CD14-positive monocyte (primary cell): Measurements from ENCODE around the gene GGTA1. TPM values are rescaled to one million over a fixed set of nuclear protein-coding genes. Genes with fewer than 3 reads are reported as not detected.

Experiments
- DNase-seq, 3 donors: peaks; one replicate each; pipeline ENCODE4 v3.0.0-alpha.2; 2011 to 2022
- H2AFZ ChIP-seq: 2 replicates; pipeline ENCODE4 v1.6.0; 2012; ENCODE audit warnings: mild to moderate bottlenecking, low read depth, low read length, inconsistent platforms; ENCODE audit not compliant: insufficient read depth, poor library complexity, severe bottlenecking
- H3K27ac ChIP-seq, 2 donors: 1 replicate in 1 of 2; 2 replicates in 1 of 2; pipeline ENCODE4 v1.5.1; 2012 to 2013; ENCODE audit warnings: low read length in 2 of 2, control low read depth in 1 of 2, inconsistent platforms in 1 of 2, low read depth in 1 of 2, mild to moderate bottlenecking in 1 of 2
- H3K27me3 ChIP-seq, 2 donors: one replicate each; pipeline versions ENCODE4 v1.6.0 to v1.6.1; 2011 to 2013; ENCODE audit warnings: low read length in 2 of 2; ENCODE audit not compliant: control insufficient read depth in 2 of 2, insufficient read depth in 2 of 2
- H3K36me3 ChIP-seq, 2 donors: replicated peaks in 1 of 2; 1 replicate in 1 of 2; 2 replicates in 1 of 2; pipeline versions ENCODE4 v1.5.1 to v1.6.1; 2012 to 2013; ENCODE audit warnings: low read length in 2 of 2, control low read depth in 1 of 2, inconsistent platforms in 1 of 2, mild to moderate bottlenecking in 1 of 2; ENCODE audit not compliant: insufficient read depth in 2 of 2, control insufficient read depth in 1 of 2
- H3K4me1 ChIP-seq, 2 donors: 1 replicate in 1 of 2; 2 replicates in 1 of 2; pipeline versions ENCODE4 v1.5.1 to v1.6.1; 2012 to 2013; ENCODE audit warnings: low read length in 2 of 2, control low read depth in 1 of 2, inconsistent platforms in 1 of 2, mild to moderate bottlenecking in 1 of 2, moderate library complexity in 1 of 2; ENCODE audit not compliant: insufficient read depth in 2 of 2, control insufficient read depth in 1 of 2
- H3K4me2 ChIP-seq: replicated peaks from 2 replicates; pipeline ENCODE3; 2012; ENCODE audit warnings: low read length, moderate library complexity, mild to moderate bottlenecking; ENCODE audit not compliant: poor library complexity, severe bottlenecking; ENCODE audit errors: extremely low read depth
- H3K4me3 ChIP-seq, 3 experiments: fragments of 200-600 bp in 1 of 3; sonication (generic) in 1 of 3; replicated peaks in 1 of 3; 1 replicate in 2 of 3; 2 replicates in 1 of 3; pipeline ENCODE4 v1.5.1; 2011 to 2013; ENCODE audit warnings: low read length in 3 of 3, mild to moderate bottlenecking in 3 of 3, control low read depth in 2 of 3, low read depth in 2 of 3, inconsistent platforms in 1 of 3, moderate library complexity in 1 of 3
- H3K79me2 ChIP-seq: 2 replicates; pipeline ENCODE4 v1.6.0; 2012; ENCODE audit warnings: mild to moderate bottlenecking, control low read depth, inconsistent platforms, low read length, moderate library complexity; ENCODE audit not compliant: insufficient read depth
- H3K9ac ChIP-seq: 2 replicates; pipeline ENCODE4 v1.6.0; 2017; ENCODE audit warnings: low read length, mild to moderate bottlenecking; ENCODE audit not compliant: insufficient read depth, poor library complexity, severe bottlenecking
- H3K9me3 ChIP-seq, 2 donors: replicated peaks in 1 of 2; 1 replicate in 1 of 2; 2 replicates in 1 of 2; pipeline versions ENCODE4 v1.5.1 to v1.6.1; 2012 to 2013; ENCODE audit warnings: low read length in 2 of 2, control low read depth in 1 of 2; ENCODE audit not compliant: control insufficient read depth in 1 of 2, insufficient read depth in 1 of 2
- H4K20me1 ChIP-seq: 2 replicates; pipeline ENCODE4 v1.6.0; 2012; ENCODE audit warnings: mild to moderate bottlenecking, low read length, control low read depth, moderate library complexity; ENCODE audit not compliant: insufficient read depth
- H3K27ac Mint-ChIP-seq, 7 donors: one replicate each; pipeline ENCODE4 v1.8.0; 2020; ENCODE audit warnings: mild to moderate bottlenecking in 7 of 7, mixed read lengths in 7 of 7, moderate library complexity in 6 of 7, inconsistent platforms in 2 of 7
- H3K27me3 Mint-ChIP-seq, 3 donors: one replicate each; pipeline ENCODE4 v1.8.0; 2021 to 2022; ENCODE audit warnings: low read depth in 3 of 3, mild to moderate bottlenecking in 3 of 3, mixed read lengths in 3 of 3, moderate library complexity in 3 of 3, inconsistent platforms in 1 of 3
- H3K36me3 Mint-ChIP-seq, 2 donors: one replicate each; pipeline ENCODE4 v1.8.0; 2020; ENCODE audit warnings: mixed read lengths in 2 of 2, inconsistent platforms in 1 of 2, mild to moderate bottlenecking in 1 of 2
- H3K4me1 Mint-ChIP-seq: one replicate; pipeline ENCODE4 v1.8.0; 2020; ENCODE audit warnings: mild to moderate bottlenecking, mixed read lengths
- H3K4me3 Mint-ChIP-seq, 2 donors: one replicate each; pipeline ENCODE4 v1.8.0; 2020; ENCODE audit warnings: mild to moderate bottlenecking in 2 of 2, mixed read lengths in 2 of 2, moderate library complexity in 1 of 2
- H3K9me3 Mint-ChIP-seq, 7 donors: one replicate each; pipeline ENCODE4 v1.8.0; 2020 to 2022; ENCODE audit warnings: mixed read lengths in 7 of 7, mild to moderate bottlenecking in 6 of 7, moderate library complexity in 6 of 7, inconsistent platforms in 2 of 7
- CTCF ChIP-seq: fragments of 200-600 bp; IDR thresholded peaks from one replicate; pipeline ENCODE4 v1.8.0; 2022; ENCODE audit warnings: antibody characterized with exemption, mild to moderate bottlenecking
- WGBS: methylation state at CpG from one replicate; pipeline ENCODE4 v1.1.5; 2013; ENCODE audit warnings: missing lambda C conversion rate; ENCODE audit not compliant: insufficient coverage; 5-methylcytosine and 5-hydroxymethylcytosine counted together
- intact Hi-C, 2 donors: fragments of 100-400 bp; cut with micrococcal nuclease; formaldehyde crosslinking; loops; one replicate each; pipeline versions ENCODE4 v1.15.0 to v1.15.1; 2023
- polyA plus RNA-seq, 3 donors: library from polyadenylated mRNA; depleted of rRNA in 1 of 3; unstranded in 2 of 3; stranded (reverse) in 1 of 3; fragments of 300-500 nt in 2 of 3; fragments of >200 nt in 1 of 3; fragmentation: Illumina TruSeq in 2 of 3; gene quantifications; 1 replicate in 2 of 3; 2 replicates in 1 of 3; pipeline ENCODE4 v1.2.3, GENCODE V29; 2012 to 2021

The GGTA1 gene
- polyA plus RNA-seq, 3 donors, result 10.9 to 35.6 (median 15.4) TPM

GRCh38 chr9:121542025-121542424, 42.4 kb upstream of the GGTA1 start:
- no peak for DNase-seq
- H3K27ac Mint-ChIP-seq, result no peak overlapping the region
- H3K4me1 Mint-ChIP-seq, result peaks cover 9% of the 10 kb centered on the region
- Histone ChIP-seq H3K9ac (no peak overlapping the region), H3K9me3 (no peaks in the 10 kb centered on the region), H3K4me2 (no peak overlapping the region), H3K4me1 (peaks cover 6 to 12% of the 10 kb centered on the region in 2 donors), H3K4me3 (no peak overlapping the region), H2AFZ (no peak overlapping the region), H3K27me3 (peaks cover 0 to 2% of the 10 kb centered on the region in 2 donors), H4K20me1 (no peaks in the 10 kb centered on the region), H3K36me3 (no peaks in the 10 kb centered on the region), H3K27ac (no peak overlapping the region), H3K79me2 (no peaks in the 10 kb centered on the region)
- peaks cover 6 to 20% (median 16%) of the 10 kb centered on the region in 3 donors for H3K27me3 Mint-ChIP-seq
- no peak overlapping the region for H3K4me3 Mint-ChIP-seq
- no peaks in the 10 kb centered on the region for H3K36me3 Mint-ChIP-seq
- 85% methylated on average over 4 of the region's 4 CpGs for WGBS
- intact Hi-C loops, result no loop called here
- no peak for TF ChIP-seq CTCF
- H3K9me3 Mint-ChIP-seq, result peaks cover 0 to 2% (median 0%) of the 10 kb centered on the region in 7 donors

GRCh38 chr9:121541256-121541655, 41.6 kb upstream of the GGTA1 start:
- H4K20me1 ChIP-seq, result no peaks in the 10 kb centered on the region
- Mint-ChIP-seq H3K4me3 (no peak overlapping the region), H3K27me3 (peaks cover 6 to 19% (median 15%) of the 10 kb centered on the region in 3 donors), H3K36me3 (no peaks in the 10 kb centered on the region), H3K9me3 (peaks cover 0 to 2% (median 0%) of the 10 kb centered on the region in 7 donors), H3K4me1 (peaks cover 8% of the 10 kb centered on the region), H3K27ac (peak overlapping the region in 1 of 7 donors; percentile 79)
- H3K27ac ChIP-seq, result no peak overlapping the region
- no peak overlapping the region for H3K4me2 ChIP-seq
- intact Hi-C loops, result no loop called here
- H3K4me3 ChIP-seq, result no peak overlapping the region
- no peaks in the 10 kb centered on the region for H3K36me3 ChIP-seq
- no CpG with 5 or more reads among the region's 3 CpGs for WGBS
- no peak overlapping the region for H2AFZ ChIP-seq
- H3K9ac ChIP-seq, result no peak overlapping the region
- no peak for DNase-seq
- H3K79me2 ChIP-seq, result no peaks in the 10 kb centered on the region
- H3K4me1 ChIP-seq, result peaks cover 6 to 12% of the 10 kb centered on the region in 2 donors
- no peak for TF ChIP-seq CTCF
- H3K27me3 ChIP-seq, result no peaks in the 10 kb centered on the region
- H3K9me3 ChIP-seq, result no peaks in the 10 kb centered on the region
